Fibroblast of skin of right quadriceps (primary cell): ENCODE measurements around the gene MED13L.

Experiments
- DNase-seq: peaks from one replicate; pipeline ENCODE4 v3.0.0-alpha.2; 2013

MED13L gene

GRCh38 chr12:116277467-116278278 lies at the start of gene MED13L:
MED13L (minus strand) TSS chr12:116277693; CDS start chr12:116277131, 562 bp downstream.
- DNase-seq: peak; percentile 93

GRCh38 chr12:116325336-116325664 lies 47.8 kb upstream of the MED13L start:
- DNase-seq: no peak

- no peak for DNase-seq
Observed at GRCh38 chr12:116324654-116325335, 47.3 kb upstream of the MED13L start.

- DNase-seq: no peak
Observed at GRCh38 chr12:116323406-116324386, 46.2 kb upstream of the MED13L start.

GRCh38 chr12:116321913-116322312 lies 44.4 kb upstream of the MED13L start:
- no peak for DNase-seq

GRCh38 chr12:116320791-116321217 lies 43.3 kb upstream of the MED13L start:
- no peak for DNase-seq

- peak; percentile 98 for DNase-seq
Observed at GRCh38 chr12:116319898-116320621, 42.6 kb upstream of the MED13L start.

GRCh38 chr12:116319233-116319897 lies 41.9 kb upstream of the MED13L start:
- DNase-seq: peak; percentile 63

GRCh38 chr12:116318576-116319232 lies 41.2 kb upstream of the MED13L start:
- peak; percentile 52 for DNase-seq

GRCh38 chr12:116317986-116318575 lies 40.6 kb upstream of the MED13L start:
- DNase-seq: no peak

- DNase-seq: no peak
Observed at GRCh38 chr12:116317139-116317538, 39.6 kb upstream of the MED13L start.

GRCh38 chr12:116314477-116314876 lies 37.0 kb upstream of the MED13L start:
- no peak for DNase-seq

GRCh38 chr12:116313194-116313927 lies 35.9 kb upstream of the MED13L start:
- no peak for DNase-seq

GRCh38 chr12:116310082-116310481 lies 32.6 kb upstream of the MED13L start:
- DNase-seq: no peak

GRCh38 chr12:116309343-116309742 lies 31.9 kb upstream of the MED13L start:
- DNase-seq: no peak

- DNase-seq: no peak
Observed at GRCh38 chr12:116308647-116309046, 31.2 kb upstream of the MED13L start.

- no peak for DNase-seq
Observed at GRCh38 chr12:116306968-116307367, 29.5 kb upstream of the MED13L start.

GRCh38 chr12:116306506-116306905 lies 29.0 kb upstream of the MED13L start:
- DNase-seq: no peak

- no peak for DNase-seq
Observed at GRCh38 chr12:116304621-116305020, 27.1 kb upstream of the MED13L start.

GRCh38 chr12:116303929-116304328 lies 26.4 kb upstream of the MED13L start:
- peak; percentile 46 for DNase-seq
